Measurements from ENCODE around the gene NCOA3. TPM values are rescaled to one million over a fixed set of nuclear protein-coding genes. Genes with fewer than 3 reads are reported as not detected.

Gene NCOA3
- total RNA-seq, 1 experiment from 2014 or later, result 68.6 TPM

DNA sequence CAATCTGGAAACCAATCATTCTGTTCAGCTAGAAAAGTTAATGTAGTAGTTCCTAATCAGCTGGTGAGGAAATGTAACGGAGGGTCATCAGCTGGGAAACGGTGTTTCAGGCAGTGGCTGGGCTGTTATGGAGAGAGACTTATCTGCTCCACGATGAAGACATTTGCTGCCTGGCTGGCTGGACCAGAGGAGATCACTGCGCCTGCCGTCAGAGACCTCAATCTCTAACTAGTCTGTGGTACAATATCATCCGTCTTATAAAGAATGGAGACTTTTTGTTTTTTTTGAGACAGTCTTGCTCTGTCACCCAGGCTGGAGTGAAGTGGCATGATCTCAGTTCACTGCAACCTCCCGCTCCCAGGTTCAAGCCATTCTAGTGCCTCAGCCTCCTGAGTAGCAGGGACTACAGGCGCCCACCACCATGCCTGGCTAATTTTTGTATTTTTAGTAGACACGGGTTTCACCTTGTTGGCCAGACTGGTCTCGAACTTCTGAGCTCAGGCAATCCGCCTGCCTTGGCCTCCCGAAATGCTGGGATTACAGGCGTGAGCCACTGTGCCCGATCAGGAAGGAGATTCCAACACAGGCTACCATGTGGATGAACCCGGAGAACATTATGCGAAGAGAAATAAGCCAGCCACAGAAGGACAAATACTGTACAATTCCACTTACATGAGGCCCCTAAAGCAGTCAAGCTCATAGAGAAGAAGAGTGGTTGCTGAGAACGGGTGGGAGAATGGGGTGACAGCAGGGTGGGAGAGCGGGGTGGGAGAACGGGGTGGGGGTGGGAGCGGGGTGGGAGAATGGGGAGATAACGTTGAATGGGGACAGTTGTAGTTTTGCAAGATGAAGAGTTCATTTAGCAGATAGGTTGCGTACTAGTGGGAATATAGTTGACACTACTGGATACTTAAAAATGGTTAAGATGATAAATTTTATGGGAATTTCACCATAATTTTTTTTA is 168.5 kb downstream of the NCOA3 start:
- H3K4me3 Mint-ChIP-seq (ENCODE audit: unreplicated experiment), result no peak overlapping the region
- peaks cover 64% of the 10 kb centered on the region for H3K36me3 Mint-ChIP-seq (ENCODE audit: insufficient read depth, unreplicated experiment)
- BruUV-seq (replicated peaks), result no TSS peak
- H3K27me3 Mint-ChIP-seq (ENCODE audit: insufficient read depth, unreplicated experiment), result no peaks in the 10 kb centered on the region
- CTCF ChIA-PET, result interaction anchor here (0.9 to 1.2 kb wide), 3 partner anchors 50 to 950 kb away, joined by 3 to 6 read pairs (median 4); no protein-coding TSS in a partner anchor
- DNase-seq (ENCODE audit: unreplicated experiment), result no peak
- TF ChIP-seq, protein P1, sequence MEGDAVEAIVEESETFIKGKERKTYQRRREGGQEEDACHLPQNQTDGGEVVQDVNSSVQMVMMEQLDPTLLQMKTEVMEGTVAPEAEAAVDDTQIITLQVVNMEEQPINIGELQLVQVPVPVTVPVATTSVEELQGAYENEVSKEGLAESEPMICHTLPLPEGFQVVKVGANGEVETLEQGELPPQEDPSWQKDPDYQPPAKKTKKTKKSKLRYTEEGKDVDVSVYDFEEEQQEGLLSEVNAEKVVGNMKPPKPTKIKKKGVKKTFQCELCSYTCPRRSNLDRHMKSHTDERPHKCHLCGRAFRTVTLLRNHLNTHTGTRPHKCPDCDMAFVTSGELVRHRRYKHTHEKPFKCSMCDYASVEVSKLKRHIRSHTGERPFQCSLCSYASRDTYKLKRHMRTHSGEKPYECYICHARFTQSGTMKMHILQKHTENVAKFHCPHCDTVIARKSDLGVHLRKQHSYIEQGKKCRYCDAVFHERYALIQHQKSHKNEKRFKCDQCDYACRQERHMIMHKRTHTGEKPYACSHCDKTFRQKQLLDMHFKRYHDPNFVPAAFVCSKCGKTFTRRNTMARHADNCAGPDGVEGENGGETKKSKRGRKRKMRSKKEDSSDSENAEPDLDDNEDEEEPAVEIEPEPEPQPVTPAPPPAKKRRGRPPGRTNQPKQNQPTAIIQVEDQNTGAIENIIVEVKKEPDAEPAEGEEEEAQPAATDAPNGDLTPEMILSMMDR (IDR thresholded peaks at IDR 0.05; ENCODE audit: unreplicated experiment), result no peak
- H3K27ac Mint-ChIP-seq (ENCODE audit: low read depth, unreplicated experiment), result no peak overlapping the region
- no peaks in the 10 kb centered on the region for H3K4me1 Mint-ChIP-seq (ENCODE audit: insufficient read depth, unreplicated experiment)
- intact Hi-C loops (cut with micrococcal nuclease), result no loop called here
- POLR2A ChIA-PET, result interaction anchor here (0.6 to 1.3 kb wide), 2 partner anchors 101 to 1812 kb away, joined by 3 read pairs; no protein-coding TSS in a partner anchor
- no peaks in the 10 kb centered on the region for H3K9me3 Mint-ChIP-seq (ENCODE audit: unreplicated experiment)

DNA sequence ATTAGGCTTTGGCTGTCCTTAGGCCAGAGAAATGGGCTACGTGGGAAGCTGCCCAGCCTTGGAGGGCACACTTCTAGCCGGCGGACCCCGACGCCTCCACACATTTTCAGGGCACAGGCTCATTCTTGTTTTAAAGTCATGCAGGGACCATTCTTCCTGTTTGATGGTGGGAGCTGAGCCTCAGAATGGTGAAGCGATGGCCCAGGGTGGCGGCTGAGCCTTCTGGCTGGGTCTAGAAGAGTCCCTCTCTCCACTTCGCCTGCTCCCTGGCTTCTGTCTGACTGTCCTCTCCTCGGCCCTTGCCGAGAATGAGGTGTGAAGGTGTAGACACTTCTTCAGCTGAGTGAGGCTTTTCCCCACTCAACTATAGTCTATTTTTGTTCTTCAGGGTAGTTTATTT is 169.2 kb downstream of the NCOA3 start:
- TF ChIP-seq, protein P1 (IDR thresholded peaks at IDR 0.05; ENCODE audit: unreplicated experiment), result no peak
- intact Hi-C loops (cut with micrococcal nuclease), result no loop called here
- CTCF ChIA-PET, result interaction anchor here (0.6 to 2.2 kb wide), 3 partner anchors 625 to 950 kb away, joined by 3 to 14 read pairs (median 6); no protein-coding TSS in a partner anchor
- POLR2A ChIA-PET, result interaction anchor here (0.6 kb wide), 1 partner anchor 1813 kb away, joined by 3 read pairs; no protein-coding TSS in a partner anchor
- BruUV-seq (replicated peaks), result no TSS peak
- Mint-ChIP-seq H3K9me3 (ENCODE audit: unreplicated experiment) (no peaks in the 10 kb centered on the region), H3K27ac (ENCODE audit: low read depth, unreplicated experiment) (no peak overlapping the region), H3K27me3 (ENCODE audit: insufficient read depth, unreplicated experiment) (no peaks in the 10 kb centered on the region), H3K36me3 (ENCODE audit: insufficient read depth, unreplicated experiment) (peaks cover 62% of the 10 kb centered on the region), H3K4me1 (ENCODE audit: insufficient read depth, unreplicated experiment) (no peaks in the 10 kb centered on the region), H3K4me3 (ENCODE audit: unreplicated experiment) (no peak overlapping the region)
- DNase-seq (ENCODE audit: unreplicated experiment), result no peak

DNA sequence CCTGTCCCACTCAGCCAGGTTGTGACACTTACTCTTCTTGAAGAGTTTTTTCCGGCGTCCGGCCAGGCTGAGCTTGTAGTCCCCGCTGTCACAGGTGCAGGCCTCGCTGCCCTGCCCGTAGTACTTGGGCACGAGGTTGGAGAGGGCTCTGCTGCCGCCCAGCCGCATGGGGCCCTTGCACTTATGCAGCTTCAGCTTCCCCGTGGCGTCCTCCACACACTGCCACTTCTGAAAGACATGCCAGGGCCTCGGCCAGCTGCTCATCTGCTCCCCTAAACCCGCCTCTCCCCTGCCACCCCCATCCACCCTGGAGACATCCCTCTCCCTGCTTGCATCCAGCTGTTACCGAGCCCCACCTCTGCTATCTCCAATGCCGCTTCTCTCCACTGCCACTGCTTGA is 170.5 kb downstream of the NCOA3 start:
- intact Hi-C loops (cut with micrococcal nuclease), result no loop called here
- Mint-ChIP-seq H3K36me3 (ENCODE audit: insufficient read depth, unreplicated experiment) (peaks cover 65% of the 10 kb centered on the region), H3K4me1 (ENCODE audit: insufficient read depth, unreplicated experiment) (no peaks in the 10 kb centered on the region), H3K27me3 (ENCODE audit: insufficient read depth, unreplicated experiment) (no peaks in the 10 kb centered on the region), H3K4me3 (ENCODE audit: unreplicated experiment) (no peak overlapping the region), H3K9me3 (ENCODE audit: unreplicated experiment) (no peaks in the 10 kb centered on the region), H3K27ac (ENCODE audit: low read depth, unreplicated experiment) (no peak overlapping the region)
- CTCF ChIA-PET, result interaction anchor here (0.6 to 3.9 kb wide), 5 partner anchors 8 to 954 kb away, joined by 3 to 23 read pairs (median 4); no protein-coding TSS in a partner anchor
- BruUV-seq (replicated peaks), result no TSS peak
- POLR2A ChIA-PET, result no interaction called here
- no peak for DNase-seq (ENCODE audit: unreplicated experiment)
- TF ChIP-seq, protein P1 (IDR thresholded peaks at IDR 0.05; ENCODE audit: unreplicated experiment), result no peak

DNA sequence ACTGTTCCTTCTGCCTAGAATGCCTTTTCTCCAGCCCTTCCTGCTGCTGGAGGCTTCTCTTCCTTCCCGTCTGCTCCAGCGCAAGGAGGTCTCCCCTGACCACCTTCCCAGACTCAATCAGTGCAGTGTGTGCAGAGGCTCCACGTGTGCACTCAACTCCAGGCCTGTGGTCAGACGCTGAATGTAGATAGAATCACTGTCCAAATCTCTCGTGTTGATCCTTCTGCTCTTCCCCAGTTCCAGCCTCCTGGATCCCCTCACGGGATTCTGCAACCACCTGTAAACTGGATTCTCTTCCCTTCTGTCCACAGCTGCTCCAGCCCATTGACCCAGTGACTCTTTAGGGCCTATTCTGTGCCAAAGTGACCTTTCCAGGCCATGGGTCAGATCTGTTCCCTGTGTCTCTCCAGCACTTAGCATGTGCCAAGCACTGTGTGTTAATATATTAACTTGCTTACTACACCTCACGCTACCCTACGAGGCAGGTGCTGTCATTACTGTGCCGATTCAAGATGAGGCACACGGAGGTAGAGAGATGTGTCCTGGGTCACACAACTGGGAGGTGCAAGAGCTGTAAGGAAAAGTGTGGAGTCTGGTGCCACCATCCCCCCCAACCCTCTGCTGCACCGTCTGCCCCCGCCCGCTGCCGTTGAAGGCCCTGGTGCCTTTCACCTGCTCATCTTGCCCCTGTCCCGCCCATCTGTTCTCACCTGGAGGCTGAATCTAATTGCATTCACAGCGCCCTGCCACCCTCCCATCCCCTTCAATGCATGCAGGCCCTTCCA is 171.4 kb downstream of the NCOA3 start:
- Mint-ChIP-seq H3K27me3 (ENCODE audit: insufficient read depth, unreplicated experiment) (no peaks in the 10 kb centered on the region), H3K9me3 (ENCODE audit: unreplicated experiment) (no peaks in the 10 kb centered on the region), H3K36me3 (ENCODE audit: insufficient read depth, unreplicated experiment) (peaks cover 64% of the 10 kb centered on the region), H3K4me3 (ENCODE audit: unreplicated experiment) (no peak overlapping the region), H3K27ac (ENCODE audit: low read depth, unreplicated experiment) (no peak overlapping the region), H3K4me1 (ENCODE audit: insufficient read depth, unreplicated experiment) (no peaks in the 10 kb centered on the region)
- no peak for DNase-seq (ENCODE audit: unreplicated experiment)
- ChIA-PET CTCF (interaction anchor here (0.6 to 6.2 kb wide), 4 partner anchors 9 to 1452 kb away, joined by 3 to 97 read pairs (median 18); no protein-coding TSS in a partner anchor), POLR2A (no interaction called here)
- TF ChIP-seq, protein P1 (IDR thresholded peaks at IDR 0.05; ENCODE audit: unreplicated experiment), result no peak
- no TSS peak for BruUV-seq (replicated peaks)
- intact Hi-C loops (cut with micrococcal nuclease), result no loop called here

Data from MCF 10A (cell line).